Heart left ventricle (tissue), 16 donors: ENCODE data around the gene SLC6A11. TPM values are rescaled to one million over a fixed set of nuclear protein-coding genes. Genes with fewer than 3 reads are reported as not detected.

Experiments
- ATAC-seq, 4 donors: fragments of 200-7000 bp; cut with Tn5 transposase; one replicate each; pipeline ENCODE4 v1.9.1; 2020 to 2022; ENCODE audit warnings: moderate library complexity in 4 of 4, mild to moderate bottlenecking in 3 of 4, moderate number of reproducible peaks in 1 of 4
- DNase-seq, 5 donors: peaks; one replicate each; pipeline ENCODE4 v3.0.0-alpha.2; 2020
- H3K27ac ChIP-seq, 12 donors: fragments of 200-600 bp; sonication (generic) in 4 of 12; one replicate each; pipeline versions ENCODE4 v1.5.0 to v1.8.0; 2016 to 2022; ENCODE audit warnings: mild to moderate bottlenecking in 2 of 12
- H3K27me3 ChIP-seq, 9 donors: fragments of 200-600 bp; sonication (generic) in 2 of 9; one replicate each; pipeline versions ENCODE4 v1.5.1 to v1.8.0; 2016 to 2022; ENCODE audit warnings: mild to moderate bottlenecking in 3 of 9
- H3K36me3 ChIP-seq, 9 donors: fragments of 200-600 bp; sonication (generic) in 2 of 9; one replicate each; pipeline versions ENCODE4 v1.5.0 to v1.8.0; 2018 to 2022; ENCODE audit warnings: mild to moderate bottlenecking in 2 of 9
- H3K4me1 ChIP-seq, 12 donors: fragments of 200-600 bp; sonication (generic) in 4 of 12; one replicate each; pipeline versions ENCODE4 v1.5.0 to v1.8.0; 2016 to 2022; ENCODE audit warnings: mild to moderate bottlenecking in 3 of 12
- H3K4me3 ChIP-seq, 12 donors: fragments of 200-600 bp; sonication (generic) in 4 of 12; one replicate each; pipeline versions ENCODE4 v1.5.0 to v1.8.0; 2017 to 2022; ENCODE audit warnings: mild to moderate bottlenecking in 9 of 12, moderate library complexity in 4 of 12
- H3K9me3 ChIP-seq, 12 donors: fragments of 200-600 bp; sonication (generic) in 4 of 12; one replicate each; pipeline versions ENCODE4 v1.5.0 to v1.8.0; 2016 to 2022; ENCODE audit warnings: mild to moderate bottlenecking in 1 of 12
- CTCF ChIP-seq, 12 donors: fragments of 200-600 bp; sonication (generic) in 4 of 12; IDR thresholded peaks; one replicate each; pipeline versions ENCODE4 v1.5.0 to v1.8.0; 2018 to 2022; ENCODE audit warnings: antibody characterized with exemption in 12 of 12, mild to moderate bottlenecking in 5 of 12
- POLR2A ChIP-seq, 2 donors: fragments of 450-650 bp; IDR thresholded peaks; one replicate each; pipeline ENCODE4 v1.6.1; 2017; ENCODE audit warnings: antibody characterized with exemption in 2 of 2, mild to moderate bottlenecking in 2 of 2, moderate library complexity in 2 of 2
- WGBS, 4 donors: extraction: QIAGEN DNeasy Blood & Tissue Kit in 2 of 4; methylation state at CpG; one replicate each; pipeline versions ENCODE4 v1.1.5 to v1.1.7; 2013 to 2018; 5-methylcytosine and 5-hydroxymethylcytosine counted together
- intact Hi-C, 10 donors: fragments of 100-400 bp; cut with DNase I; formaldehyde crosslinking; loops; one replicate each; pipeline versions ENCODE4 v1.11.1 to v1.14.2; 2022
- polyA plus RNA-seq, 2 donors: library from polyadenylated mRNA; stranded (reverse); fragments of 200-250 nt; gene quantifications; one replicate each; pipeline ENCODE4 v1.2.3, GENCODE V29; 2013
- total RNA-seq, 9 donors: library from RNA; depleted of rRNA in 2 of 9; stranded (reverse); fragments of >200 nt in 2 of 9; fragmentation: NEBNext Ultra II Directional in 3 of 9; extraction: Animal tissue kit (Norgen Biotek cat#: 25700) in 3 of 9; gene quantifications; one replicate each; pipeline versions ENCODE4 v1.1.0 to v1.2.4, GENCODE V29; 2016 to 2023
- donor health status: ischemic (EF 13 %, LVEDD 7.1; RV severe dilation, severe dysfunction).
- donor health status: healthy with polysubstance abuse.
- donor health status: DM: no; HTN: yes; CAD: no.
- donor health status: DM: no; HTN: no; CAD: no.
- donor health status: ischemic (EF 25% LVEDD 6.9; RV normal size, moderate dysfunction).
- donor health status: ischemic (EF 25% LVEDD 5.7; RV mildly dilated, moderate dysfunction).
- donor health status: healthy.
- donor health status: DM: yes; HTN: yes; CAD: no.
- donor health status: ischemic (EF 35%, LVEDD 5.7; RV mildly dilated, moderate dysfunction).
- donor health status: nonischemic (EF 11% LVEDD 7.7; RV severe dilation, severe dysfunction).
- donor health status: DM: yes; HTN: yes; CAD: no.
- donor health status: PGD.
- donor health status: ischemic (EF 29% LVEDD 5.4; RV normal size, mild dysfunction).
- donor health status: nonischemic (EF 23%, LVEDD 6.1; RV moderate dilation, normal function).

Gene SLC6A11
- total and polyA plus RNA-seq, 11 donors, result not detected

GRCh38 chr3:10774825-10775224 lies 41.2 kb upstream of the SLC6A11 start:
- intact Hi-C loops, result loop anchor here in 1 of 10 donors (5.0 kb wide), 1 partner anchor 107 kb away; no protein-coding TSS in a partner anchor
- TF ChIP-seq CTCF (IDR thresholded peaks at IDR 0.05) (no peak), POLR2A (IDR thresholded peaks at IDR 0.05) (no peak)
- DNase-seq, result no peak
- Histone ChIP-seq H3K36me3 (no peaks in the 10 kb centered on the region), H3K9me3 (peaks cover 0 to 9% (median 0%) of the 10 kb centered on the region in 12 donors), H3K27me3 (peaks cover 0 to 49% (median 8%) of the 10 kb centered on the region in 9 donors), H3K4me1 (no peaks in the 10 kb centered on the region), H3K4me3 (no peak overlapping the region), H3K27ac (no peak overlapping the region)
- no peak for ATAC-seq
- WGBS, 4 donors, result 74 to 81% (median 77%) methylated on average over 8 of the region's 8 CpGs

- WGBS, 4 donors, result 74 to 79% (median 75%) methylated on average over 8 of the region's 8 CpGs
- ATAC-seq, result no peak
- no peaks in the 10 kb centered on the region for H3K36me3 ChIP-seq
- H3K4me1 ChIP-seq, result no peaks in the 10 kb centered on the region
- intact Hi-C loops, result no loop called here
- H3K9me3 ChIP-seq, result peaks cover 0 to 9% (median 0%) of the 10 kb centered on the region in 12 donors
- H3K27ac ChIP-seq, result no peak overlapping the region
- no peak for DNase-seq
- no peak for TF ChIP-seq POLR2A (IDR thresholded peaks at IDR 0.05)
- TF ChIP-seq CTCF (IDR thresholded peaks at IDR 0.05), result no peak
- peaks cover 0 to 45% (median 8%) of the 10 kb centered on the region in 9 donors for H3K27me3 ChIP-seq
- no peak overlapping the region for H3K4me3 ChIP-seq
These were observed 40.8 kb upstream of the SLC6A11 start for GRCh38 chr3:10775259-10775658.

- 86 to 91% (median 90%) methylated on average over 3 of the region's 3 CpGs for WGBS, 4 donors
- H3K27me3 ChIP-seq, result peaks cover 0 to 40% (median 8%) of the 10 kb centered on the region in 9 donors
- H3K9me3 ChIP-seq, result peaks cover 0 to 9% (median 0%) of the 10 kb centered on the region in 12 donors
- intact Hi-C loops, result no loop called here
- no peaks in the 10 kb centered on the region for H3K36me3 ChIP-seq
- no peaks in the 10 kb centered on the region for H3K4me1 ChIP-seq
- no peak overlapping the region for H3K4me3 ChIP-seq
- no peak overlapping the region for H3K27ac ChIP-seq
- TF ChIP-seq CTCF (IDR thresholded peaks at IDR 0.05), result no peak
- no peak for TF ChIP-seq POLR2A (IDR thresholded peaks at IDR 0.05)
- no peak for DNase-seq
- no peak for ATAC-seq
These were observed 40.2 kb upstream of the SLC6A11 start for GRCh38 chr3:10775828-10776227.

- Histone ChIP-seq H3K27ac (no peak overlapping the region), H3K4me1 (no peaks in the 10 kb centered on the region), H3K4me3 (no peak overlapping the region), H3K9me3 (peaks cover 0 to 9% (median 0%) of the 10 kb centered on the region in 12 donors), H3K27me3 (peaks cover 0 to 32% (median 4%) of the 10 kb centered on the region in 9 donors), H3K36me3 (no peaks in the 10 kb centered on the region)
- no peak for TF ChIP-seq POLR2A (IDR thresholded peaks at IDR 0.05)
- no peak for TF ChIP-seq CTCF (IDR thresholded peaks at IDR 0.05)
- DNase-seq (no peak), ATAC-seq (no peak)
- 62 to 71% (median 65%) methylated on average over 2 of the region's 2 CpGs for WGBS, 4 donors
- intact Hi-C loops, result no loop called here
These were observed 38.4 kb upstream of the SLC6A11 start for GRCh38 chr3:10777627-10778026.
